ENCODE data around the gene ITPR1. TPM values are rescaled to one million over a fixed set of nuclear protein-coding genes. Genes with fewer than 3 reads are reported as not detected.

ITPR1 gene
- total RNA-seq, 4 donors from 2014 or later, result 12.1 to 68.7 (median 25.6) TPM

DNA sequence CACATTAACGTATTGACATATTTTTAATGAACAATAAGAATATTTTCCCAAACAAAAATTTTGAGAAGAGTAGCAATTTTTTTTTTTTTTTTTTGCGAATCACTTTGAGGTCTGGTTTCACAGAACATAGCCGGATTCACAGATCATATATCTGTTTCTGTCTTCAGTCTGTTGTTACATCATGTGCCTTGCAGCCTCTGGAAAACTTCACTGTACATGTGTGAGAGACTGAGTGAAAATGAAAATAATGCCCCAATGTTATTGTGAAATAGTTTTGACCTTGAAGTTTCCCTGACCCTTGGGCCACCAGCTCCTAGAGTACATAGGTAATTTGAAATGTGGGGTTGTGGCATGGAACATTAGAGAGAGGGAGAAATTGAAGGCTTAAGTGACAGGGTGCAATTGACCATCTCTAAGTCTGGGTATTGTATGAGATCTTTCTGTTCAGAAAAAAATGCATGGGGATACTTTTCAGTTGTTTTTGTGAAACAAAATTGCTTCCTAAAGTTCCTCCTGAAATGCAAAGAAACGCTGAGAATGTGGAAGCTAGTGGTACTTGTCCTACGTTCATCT is 14.0 kb downstream of the ITPR1 start:
- intact Hi-C loops (cut with DNase I), result no loop called here
- TF ChIP-seq POLR2A (IDR thresholded peaks at IDR 0.05), result no peak
- TF ChIP-seq, protein P1, sequence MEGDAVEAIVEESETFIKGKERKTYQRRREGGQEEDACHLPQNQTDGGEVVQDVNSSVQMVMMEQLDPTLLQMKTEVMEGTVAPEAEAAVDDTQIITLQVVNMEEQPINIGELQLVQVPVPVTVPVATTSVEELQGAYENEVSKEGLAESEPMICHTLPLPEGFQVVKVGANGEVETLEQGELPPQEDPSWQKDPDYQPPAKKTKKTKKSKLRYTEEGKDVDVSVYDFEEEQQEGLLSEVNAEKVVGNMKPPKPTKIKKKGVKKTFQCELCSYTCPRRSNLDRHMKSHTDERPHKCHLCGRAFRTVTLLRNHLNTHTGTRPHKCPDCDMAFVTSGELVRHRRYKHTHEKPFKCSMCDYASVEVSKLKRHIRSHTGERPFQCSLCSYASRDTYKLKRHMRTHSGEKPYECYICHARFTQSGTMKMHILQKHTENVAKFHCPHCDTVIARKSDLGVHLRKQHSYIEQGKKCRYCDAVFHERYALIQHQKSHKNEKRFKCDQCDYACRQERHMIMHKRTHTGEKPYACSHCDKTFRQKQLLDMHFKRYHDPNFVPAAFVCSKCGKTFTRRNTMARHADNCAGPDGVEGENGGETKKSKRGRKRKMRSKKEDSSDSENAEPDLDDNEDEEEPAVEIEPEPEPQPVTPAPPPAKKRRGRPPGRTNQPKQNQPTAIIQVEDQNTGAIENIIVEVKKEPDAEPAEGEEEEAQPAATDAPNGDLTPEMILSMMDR (IDR thresholded peaks at IDR 0.05), result no peak
- no peaks in the 10 kb centered on the region for H3K36me3 ChIP-seq
- no peak overlapping the region for H3K4me3 ChIP-seq
- 64 to 74% methylated on average over 5 of the region's 5 CpGs for WGBS, 2 donors
- DNase-seq, result no peak
- H3K27me3 ChIP-seq, result no peaks in the 10 kb centered on the region
- H3K9me3 ChIP-seq, result no peaks in the 10 kb centered on the region
- no peak overlapping the region for H3K27ac ChIP-seq
- peaks cover 8 to 47% (median 19%) of the 10 kb centered on the region in 3 donors for H3K4me1 ChIP-seq

- 71 to 74% methylated on average over 8 of the region's 8 CpGs for WGBS, 2 donors
- Histone ChIP-seq H3K4me1 (peaks cover 8 to 55% (median 19%) of the 10 kb centered on the region in 3 donors), H3K4me3 (no peak overlapping the region), H3K27ac (no peak overlapping the region), H3K27me3 (no peaks in the 10 kb centered on the region), H3K9me3 (no peaks in the 10 kb centered on the region), H3K36me3 (no peaks in the 10 kb centered on the region)
- DNase-seq, result no peak
- intact Hi-C loops (cut with DNase I), result no loop called here
- TF ChIP-seq, protein P1 (IDR thresholded peaks at IDR 0.05), result no peak
- TF ChIP-seq POLR2A (IDR thresholded peaks at IDR 0.05), result no peak
These were observed 15.2 kb downstream of the ITPR1 start for GRCh38 chr3:4508048-4508981.

GRCh38 chr3:4509043-4509442 is 15.9 kb downstream of the ITPR1 start:
- TF ChIP-seq POLR2A (IDR thresholded peaks at IDR 0.05), result no peak
- TF ChIP-seq, protein P1 (IDR thresholded peaks at IDR 0.05), result no peak
- H3K4me1 ChIP-seq, result peaks cover 8 to 47% (median 13%) of the 10 kb centered on the region in 3 donors
- intact Hi-C loops (cut with DNase I), result no loop called here

DNA sequence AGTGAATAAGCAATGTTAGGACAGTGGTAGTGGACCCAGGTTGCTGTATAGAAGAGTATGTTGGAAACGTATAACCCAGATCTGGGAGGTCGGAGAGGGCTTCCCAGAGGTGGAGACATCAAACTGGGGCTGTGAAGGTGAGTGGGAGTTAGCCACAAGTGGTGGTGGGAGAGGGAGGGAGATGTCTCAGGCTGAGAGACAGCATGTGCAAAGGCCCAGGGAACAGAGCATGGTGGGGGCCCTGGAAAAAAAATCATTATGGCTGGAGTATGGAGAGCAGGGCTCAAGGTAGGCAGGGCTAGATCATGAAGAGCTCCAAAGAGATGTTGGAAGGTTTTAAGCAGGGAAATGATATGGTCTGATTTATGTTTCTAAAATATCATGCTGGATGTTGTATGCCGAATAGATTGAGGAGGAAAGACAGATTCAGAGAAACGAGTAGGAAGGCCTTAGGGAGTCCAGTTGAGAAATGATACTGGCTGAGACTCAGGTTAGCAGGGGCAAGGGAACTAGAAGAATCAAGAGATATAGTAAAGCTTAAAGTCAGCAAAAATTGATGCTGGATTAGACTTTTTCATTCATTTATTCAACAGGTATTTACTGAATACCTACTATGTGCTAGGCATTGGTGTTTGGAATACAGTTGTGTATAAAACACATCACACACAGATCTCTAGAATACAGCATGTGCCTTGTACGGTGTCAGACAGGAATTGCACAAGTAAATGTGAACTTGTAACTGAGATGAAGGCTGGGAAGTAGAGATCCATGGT is 17.0 kb downstream of the ITPR1 start:
- WGBS, 2 donors, result 84 to 88% methylated on average over 5 of the region's 5 CpGs
- TF ChIP-seq, protein P1 (IDR thresholded peaks at IDR 0.05), result no peak
- TF ChIP-seq POLR2A (IDR thresholded peaks at IDR 0.05), result no peak
- Histone ChIP-seq H3K9me3 (no peaks in the 10 kb centered on the region), H3K36me3 (no peaks in the 10 kb centered on the region), H3K27ac (no peak overlapping the region), H3K4me1 (peaks cover under 1 to 42% (median 8%) of the 10 kb centered on the region in 3 donors), H3K4me3 (no peak overlapping the region), H3K27me3 (no peaks in the 10 kb centered on the region)
- DNase-seq, result no peak
- intact Hi-C loops (cut with DNase I), result no loop called here

More at GRCh38 chr3:4509043-4509442, 15.9 kb downstream of the ITPR1 start:
- DNase-seq, result no peak
- Histone ChIP-seq H3K27ac (no peak overlapping the region), H3K36me3 (no peaks in the 10 kb centered on the region), H3K4me3 (no peak overlapping the region), H3K27me3 (no peaks in the 10 kb centered on the region), H3K9me3 (no peaks in the 10 kb centered on the region)

Data from esophagus squamous epithelium (tissue), 5 donors.